NCI-H1105 treated with DMSO at 0.1 percent for 48 hours (cell line): ENCODE data around the gene FRYL.
"Not testable (repeated sequence)": the region's sequence is repeated elsewhere in the genome, so short reads cannot be mapped to it uniquely, and the experiment has no call there.

Source experiments
- DNase-seq: peaks from one replicate; lab custom pipeline; 2025; lab: John Stamatoyannopoulos, UW

Gene FRYL

DNA sequence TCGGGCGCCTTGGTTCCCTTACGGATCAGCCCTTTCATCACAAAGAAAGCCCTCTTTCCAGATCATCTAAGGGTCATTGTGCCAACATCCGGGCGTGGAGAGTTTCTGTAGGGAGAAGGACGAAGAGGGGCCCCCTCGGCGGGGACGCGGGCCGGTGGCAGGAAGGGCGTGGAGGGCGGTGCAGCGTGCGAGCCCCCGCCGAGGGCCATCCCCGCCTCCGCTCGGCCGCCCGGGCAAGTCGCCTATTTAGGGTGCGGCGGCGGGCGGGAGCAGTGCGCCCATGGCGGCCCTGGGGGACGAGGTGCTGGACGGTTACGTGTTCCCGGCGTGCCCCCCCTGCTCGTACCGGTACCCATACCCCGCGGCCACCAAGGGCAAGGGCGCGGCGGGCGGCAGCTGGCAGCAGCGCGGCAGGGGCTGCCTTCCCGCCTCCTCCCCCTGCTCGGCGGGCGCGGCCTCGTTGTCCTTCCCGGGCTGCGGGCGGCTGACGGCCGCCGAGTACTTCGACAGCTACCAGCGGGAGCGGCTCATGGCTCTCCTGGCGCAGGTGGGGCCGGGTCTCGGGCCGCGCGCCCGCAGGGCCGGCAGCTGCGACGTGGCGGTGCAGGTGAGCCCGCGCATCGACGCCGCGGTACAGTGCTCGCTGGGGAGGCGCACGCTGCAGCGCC is 289.9 kb downstream of the FRYL start, which contains the start of gene ZAR1:
TSS of gene ZAR1 (plus strand) at position 241 of the 668 bp plus-strand sequence. CDS start at position 281, 40 bp downstream.
- no peak for DNase-seq

DNA sequence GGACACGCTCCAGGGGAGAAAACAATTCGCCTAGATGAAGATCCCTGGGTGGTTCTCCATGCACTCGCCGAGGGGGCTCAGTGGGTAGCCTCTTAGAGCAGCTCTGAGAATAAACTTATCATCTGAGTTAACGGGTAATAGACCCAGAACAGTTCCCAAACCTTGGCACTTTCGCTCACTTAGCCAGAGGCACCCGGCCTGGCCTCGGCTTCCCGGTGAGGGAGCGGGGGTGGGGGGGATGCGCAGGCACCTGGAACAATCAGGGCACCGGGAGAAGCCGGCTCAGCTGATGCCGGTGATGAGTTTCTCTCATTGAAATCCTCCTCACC is 290.4 kb downstream of the FRYL start:
- DNase-seq, result no peak

DNA sequence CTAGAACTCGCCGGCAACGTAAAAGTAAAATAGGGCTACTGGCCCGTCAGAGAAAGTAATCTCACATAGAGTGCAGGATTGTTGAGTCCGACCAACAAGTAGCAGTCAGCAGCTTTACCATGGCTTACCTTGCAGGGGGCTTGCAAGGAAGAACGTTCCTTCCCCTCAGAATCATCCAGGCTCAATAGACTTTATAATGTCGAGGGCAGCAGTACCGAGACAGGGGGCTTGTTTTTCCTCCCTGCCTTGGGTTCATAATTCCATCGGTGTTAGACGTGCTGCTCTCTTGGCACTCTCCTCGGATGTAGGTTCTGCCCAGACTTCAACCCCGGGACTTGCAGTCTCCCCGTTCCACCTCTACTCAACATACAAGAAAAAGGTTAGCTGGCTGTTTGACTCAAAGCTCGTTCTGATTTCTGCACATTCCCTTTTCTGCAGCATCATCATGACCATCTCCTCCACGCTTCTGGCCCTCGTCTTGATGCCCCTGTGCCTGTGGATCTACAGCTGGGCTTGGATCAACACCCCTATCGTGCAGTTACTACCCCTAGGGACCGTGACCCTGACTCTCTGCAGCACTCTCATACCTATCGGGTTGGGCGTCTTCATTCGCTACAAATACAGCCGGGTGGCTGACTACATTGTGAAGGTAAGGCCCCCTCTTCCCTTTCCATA is 295.4 kb downstream of the FRYL start:
- no peak for DNase-seq

DNA sequence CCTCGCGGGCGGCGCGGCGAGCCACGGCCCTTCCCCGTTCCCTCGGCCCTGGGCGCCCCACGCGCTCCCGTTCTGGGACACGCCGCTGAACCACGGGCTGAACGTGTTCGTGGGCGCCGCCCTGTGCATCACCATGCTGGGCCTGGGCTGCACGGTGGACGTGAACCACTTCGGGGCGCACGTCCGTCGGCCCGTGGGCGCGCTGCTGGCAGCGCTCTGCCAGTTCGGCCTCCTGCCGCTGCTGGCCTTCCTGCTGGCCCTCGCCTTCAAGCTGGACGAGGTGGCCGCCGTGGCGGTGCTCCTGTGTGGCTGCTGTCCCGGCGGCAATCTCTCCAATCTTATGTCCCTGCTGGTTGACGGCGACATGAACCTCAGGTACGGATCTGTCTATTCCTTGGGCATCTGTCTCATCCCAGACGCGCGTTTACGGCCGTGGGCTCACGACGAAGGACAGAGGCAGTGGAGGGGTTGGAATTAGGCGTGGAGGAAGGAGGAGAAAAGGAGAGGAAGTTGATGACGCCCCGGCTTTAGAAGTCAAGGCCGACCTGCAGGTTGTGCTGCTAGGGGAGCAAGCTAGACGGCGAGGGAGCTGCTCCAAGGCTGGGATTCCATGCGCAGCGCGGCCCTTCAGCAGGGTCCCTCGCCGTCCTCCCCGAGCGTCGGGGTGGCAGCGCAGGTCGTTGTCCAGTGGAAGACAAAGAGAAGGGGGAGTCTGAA is 296.1 kb downstream of the FRYL start:
- DNase-seq, result no peak

DNA sequence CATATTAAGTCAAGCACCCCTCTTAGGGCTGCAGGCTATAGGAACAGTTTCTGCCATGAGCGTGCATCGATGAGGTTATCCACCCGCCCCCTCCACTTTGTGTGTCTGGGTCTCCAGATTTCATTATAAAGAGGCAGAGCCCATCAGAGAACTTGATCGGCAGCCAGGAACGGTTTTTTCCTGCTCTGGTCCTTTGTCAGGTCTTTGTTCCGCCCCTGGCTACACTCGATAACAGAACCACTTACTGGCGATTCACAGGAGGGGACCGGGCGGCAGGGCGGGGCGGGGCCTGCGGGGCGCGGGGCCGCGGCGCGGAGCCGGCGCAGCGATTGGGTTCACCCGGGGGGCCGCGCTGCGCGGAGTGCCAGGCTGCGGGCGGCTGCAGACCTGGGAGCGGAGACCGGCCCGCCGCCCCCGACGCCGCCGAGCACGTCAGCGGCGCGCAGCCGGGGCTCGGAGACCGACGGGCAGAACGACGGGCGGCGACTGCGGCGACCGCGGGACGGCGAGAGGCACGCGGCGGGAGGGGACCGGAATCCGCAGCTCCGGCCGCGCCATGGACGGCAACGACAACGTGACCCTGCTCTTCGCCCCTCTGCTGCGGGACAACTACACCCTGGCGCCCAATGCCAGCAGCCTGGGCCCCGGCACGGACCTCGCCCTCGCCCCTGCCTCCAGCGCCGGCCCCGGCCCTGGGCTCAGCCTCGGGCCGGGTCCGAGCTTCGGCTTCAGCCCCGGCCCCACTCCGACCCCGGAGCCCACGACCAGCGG is 296.9 kb downstream of the FRYL start, which contains the start of gene SLC10A4:
TSS of gene SLC10A4 (plus strand) at position 338 of the 771 bp plus-strand sequence. CDS start at position 557, 219 bp downstream.
- DNase-seq, result peak; percentile 70

DNA sequence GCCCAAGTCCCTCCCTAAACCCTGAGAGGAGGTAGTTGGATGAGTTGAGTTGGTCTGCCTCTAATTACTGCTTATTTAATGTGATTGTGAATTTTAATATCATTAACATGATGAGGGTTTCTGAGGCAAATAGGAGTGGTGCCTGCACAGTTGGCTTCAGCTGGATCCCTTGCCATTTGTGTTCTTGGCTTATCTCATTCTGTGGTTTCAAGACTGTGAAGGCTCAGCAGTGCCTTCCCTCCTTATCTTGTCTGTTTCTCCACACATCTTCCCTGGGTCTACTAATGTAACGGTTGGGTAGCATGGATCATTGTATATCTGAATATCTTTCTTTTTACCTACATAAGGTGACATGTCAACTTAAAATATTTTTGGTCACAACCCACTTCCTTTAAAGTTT is 298.5 kb downstream of the FRYL start:
- no peak for DNase-seq

DNA sequence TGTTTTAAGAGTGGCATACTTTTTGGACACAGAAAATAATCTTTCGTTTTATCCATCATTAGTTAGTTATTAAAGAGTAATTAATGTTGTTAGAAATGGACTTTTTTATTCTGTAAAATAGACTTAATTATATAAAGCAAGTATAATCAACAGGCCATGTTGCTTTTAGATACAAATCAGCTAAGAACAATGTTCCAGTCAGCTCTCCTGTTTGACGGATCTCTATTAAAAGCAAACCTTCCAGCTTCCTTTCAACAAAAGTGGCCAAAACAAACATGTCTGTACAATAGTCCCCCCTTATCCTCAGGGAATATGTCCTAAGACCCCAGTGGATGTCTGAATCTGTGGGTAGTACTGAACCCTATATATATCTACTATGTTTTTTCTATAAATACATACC is 301.8 kb downstream of the FRYL start:
- DNase-seq, result no peak

DNA sequence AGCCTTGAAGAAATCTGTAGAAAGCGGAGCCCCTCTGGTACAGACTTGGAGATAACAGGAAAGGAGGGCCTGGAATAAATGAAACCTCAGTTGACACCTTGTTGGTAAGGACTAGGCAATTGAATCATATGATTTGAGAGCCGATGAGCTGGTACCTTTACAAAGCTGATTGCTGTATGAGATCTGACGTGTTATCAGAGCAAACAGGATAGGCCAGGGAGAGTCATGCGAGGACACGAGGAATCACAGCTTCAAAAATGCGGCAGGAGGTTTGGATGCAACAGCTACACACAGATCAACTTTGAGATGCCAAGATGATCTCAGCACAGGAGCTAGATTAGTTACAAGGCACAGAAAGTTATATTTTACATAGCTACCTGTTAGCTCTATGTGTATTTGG is 304.3 kb downstream of the FRYL start:
- no peak for DNase-seq

DNA sequence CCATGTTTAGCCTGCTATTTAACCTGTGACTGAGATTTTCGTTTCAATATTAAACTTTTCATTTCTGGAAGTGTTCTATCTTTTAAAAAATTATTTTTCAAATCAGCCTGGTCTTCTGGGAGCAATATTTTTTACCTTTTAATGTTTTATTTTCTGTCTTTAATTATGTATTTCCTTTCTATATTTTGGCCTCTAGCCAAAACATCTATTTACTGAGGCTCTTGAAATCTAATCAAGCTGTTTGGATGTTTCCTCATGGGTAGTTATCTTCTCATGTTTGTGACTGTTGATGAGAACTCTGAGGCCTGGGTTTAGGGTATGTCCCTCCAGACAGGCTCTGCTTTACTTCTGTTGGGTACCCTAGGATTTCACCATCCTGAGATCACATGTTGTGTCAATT is 307.3 kb downstream of the FRYL start:
- peak; percentile 70 for DNase-seq

DNA sequence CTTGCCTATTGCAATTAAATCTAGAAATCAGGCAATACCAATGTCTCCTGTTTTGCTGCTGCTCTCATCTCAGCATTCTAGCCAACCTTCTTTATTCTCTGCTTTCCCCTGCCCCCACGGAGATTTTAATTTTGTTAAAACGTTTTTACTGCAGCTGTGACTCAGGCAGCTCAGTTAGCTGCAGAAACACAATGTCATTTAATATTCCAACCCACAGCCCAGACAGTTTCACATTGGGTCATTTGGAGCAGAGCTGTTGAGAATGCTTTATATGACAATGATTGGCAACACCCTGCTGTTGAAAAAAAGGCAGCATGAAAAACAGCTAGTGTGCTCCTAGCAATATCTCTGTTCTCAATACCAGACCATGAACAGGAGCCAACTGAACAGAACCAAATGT is 309.5 kb downstream of the FRYL start:
- no peak for DNase-seq

DNA sequence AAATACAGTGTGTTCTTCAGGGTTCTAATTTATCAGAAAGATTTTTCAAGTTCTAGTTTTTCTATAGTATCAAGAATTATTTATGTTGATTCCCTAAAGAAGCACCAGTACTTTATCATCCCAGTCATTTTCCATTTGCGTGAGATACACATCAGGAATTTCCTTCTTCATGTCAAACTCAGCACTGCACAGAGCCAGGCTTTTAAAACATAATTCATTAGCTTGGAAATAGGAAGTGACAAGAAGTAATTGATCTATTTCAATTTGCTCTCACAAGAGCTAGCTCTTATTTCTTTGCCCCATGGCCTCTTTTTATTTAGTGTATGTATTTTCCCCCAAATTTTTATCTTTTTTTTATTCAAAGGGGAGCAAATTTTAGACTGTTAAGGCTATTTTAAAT is 309.9 kb downstream of the FRYL start:
- DNase-seq, result no peak

DNA sequence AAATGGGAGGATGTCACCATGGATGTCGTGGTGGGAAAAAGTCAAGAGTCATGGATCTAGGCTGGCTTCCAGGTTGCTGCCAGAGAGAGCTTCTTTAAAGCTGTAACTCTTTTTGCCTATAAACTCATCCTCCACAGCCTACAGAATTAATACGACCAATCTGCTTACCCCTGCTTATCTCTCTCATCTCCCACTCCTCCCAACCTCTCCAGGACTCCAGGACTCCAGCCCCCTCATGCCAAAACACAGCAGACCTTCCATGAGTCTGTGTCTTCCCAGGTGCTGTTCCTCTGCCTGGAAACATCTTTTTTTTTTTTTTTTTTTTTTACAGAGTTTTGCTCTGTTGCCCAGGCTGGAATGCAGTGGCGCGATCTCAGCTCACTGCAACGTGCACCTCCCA is 312.2 kb downstream of the FRYL start:
- DNase-seq, result no peak

DNA sequence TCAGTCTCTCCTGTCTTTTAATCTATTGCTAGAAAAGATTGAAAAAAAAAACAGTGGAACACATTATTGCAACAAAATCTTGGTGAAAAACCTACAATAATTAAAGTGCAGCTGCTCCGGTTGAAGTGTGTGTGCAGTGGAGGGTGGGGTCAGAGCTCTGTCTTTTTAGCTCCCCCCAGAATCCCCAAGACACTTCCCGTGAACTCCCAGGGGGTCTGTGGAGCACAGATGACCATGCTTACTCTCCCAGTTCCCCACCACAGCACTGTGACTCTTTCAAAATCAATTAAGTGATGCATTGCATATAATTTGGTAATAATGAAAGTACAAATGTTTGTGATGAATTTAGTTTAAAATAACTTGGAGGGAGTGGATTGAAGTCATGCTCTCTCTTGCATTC is 312.6 kb downstream of the FRYL start:
- DNase-seq, result no peak

DNA sequence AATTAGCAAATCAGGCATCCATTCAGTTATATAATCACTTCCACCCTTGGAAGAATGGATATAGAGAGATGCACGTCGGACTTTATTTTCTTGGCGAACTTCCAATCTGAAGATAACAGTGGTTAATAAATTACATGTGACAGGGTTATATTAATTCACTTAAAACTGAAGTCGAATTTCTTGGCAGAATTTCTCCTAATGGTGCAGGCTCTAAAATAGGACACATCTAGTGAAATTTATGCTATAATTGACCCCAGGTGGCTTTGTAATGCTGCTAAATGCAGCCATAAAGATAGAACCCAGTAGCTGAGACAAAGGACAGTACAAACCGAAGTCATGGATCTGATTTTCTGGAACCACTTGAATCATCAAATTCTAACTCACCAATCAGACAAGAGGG is 317.7 kb downstream of the FRYL start:
- peak; percentile 89 for DNase-seq

DNA sequence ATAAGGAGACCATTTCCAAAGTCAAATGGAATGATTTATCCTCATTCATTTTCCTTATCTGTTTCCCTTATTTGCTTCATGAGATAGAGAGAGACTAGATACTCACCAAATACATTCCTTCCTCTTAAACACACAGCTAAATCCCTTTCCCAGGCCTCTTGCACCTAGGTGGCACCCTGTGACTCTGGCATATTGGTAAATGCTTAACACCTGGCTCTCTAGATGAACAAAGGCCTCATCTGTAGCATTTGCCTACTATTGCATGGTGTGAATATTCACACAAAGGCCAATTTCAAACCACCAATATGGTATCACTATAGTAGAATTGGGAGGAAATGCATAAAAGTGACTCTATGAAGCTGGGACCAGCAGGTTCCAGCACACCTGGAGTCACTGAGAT is 319.1 kb downstream of the FRYL start:
- no peak for DNase-seq

DNA sequence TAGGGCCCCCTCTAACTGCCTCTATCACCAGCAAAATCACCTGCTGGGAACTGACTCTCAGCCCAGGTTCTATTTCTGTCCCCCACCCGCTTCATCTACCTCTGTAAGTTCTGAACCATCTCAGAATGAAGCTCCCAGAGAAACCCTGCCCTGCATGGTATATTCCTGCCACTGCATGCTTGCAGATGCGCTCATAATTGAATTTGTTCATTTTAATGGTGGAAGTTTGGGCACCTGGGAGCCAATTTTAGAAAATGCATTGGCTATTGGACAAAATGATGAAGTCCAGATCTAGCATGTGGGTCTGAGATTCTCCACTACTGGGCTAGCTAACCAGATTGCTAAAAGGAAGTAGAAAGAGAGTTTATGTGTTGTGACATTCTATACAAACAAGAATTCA is 325.5 kb downstream of the FRYL start:
- no peak for DNase-seq

DNA sequence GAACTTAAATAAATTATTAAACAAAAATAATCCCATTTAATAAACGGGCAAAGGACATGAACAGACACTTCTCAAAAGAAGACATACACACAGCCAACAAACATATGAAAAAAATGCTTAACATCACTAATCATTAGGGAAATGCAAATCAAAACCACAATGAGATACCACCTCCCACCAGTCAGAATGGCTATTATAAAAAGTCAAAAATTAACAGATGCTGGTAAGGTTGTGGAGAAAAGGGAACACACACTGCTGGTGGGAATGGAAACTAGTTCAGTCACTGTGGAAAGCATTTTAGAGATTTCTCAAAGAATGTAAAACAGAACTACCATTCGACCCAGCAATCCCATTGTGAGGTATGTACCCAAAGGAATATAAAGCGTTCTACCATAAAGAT is 328.4 kb downstream of the FRYL start:
- not testable (repeated sequence) for DNase-seq

DNA sequence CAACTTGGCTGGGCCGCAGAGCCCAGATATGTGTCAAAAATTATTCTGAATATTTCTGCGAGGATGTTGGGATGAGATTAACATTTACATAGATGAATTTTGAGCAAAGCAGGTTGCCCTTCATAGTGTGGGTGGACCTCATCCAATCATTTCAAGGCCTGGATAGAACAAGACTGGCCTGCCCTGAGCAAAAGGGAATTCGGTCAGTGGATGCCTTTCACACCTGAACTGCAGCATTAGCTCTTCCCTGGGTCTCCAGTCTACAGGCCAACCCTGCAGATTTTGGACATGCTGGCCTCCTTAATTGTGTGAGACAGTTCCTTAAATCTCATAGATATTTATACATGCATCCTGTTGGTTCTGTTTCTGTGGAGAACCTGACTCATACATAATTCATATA is 329.3 kb downstream of the FRYL start:
- DNase-seq, result no peak

DNA sequence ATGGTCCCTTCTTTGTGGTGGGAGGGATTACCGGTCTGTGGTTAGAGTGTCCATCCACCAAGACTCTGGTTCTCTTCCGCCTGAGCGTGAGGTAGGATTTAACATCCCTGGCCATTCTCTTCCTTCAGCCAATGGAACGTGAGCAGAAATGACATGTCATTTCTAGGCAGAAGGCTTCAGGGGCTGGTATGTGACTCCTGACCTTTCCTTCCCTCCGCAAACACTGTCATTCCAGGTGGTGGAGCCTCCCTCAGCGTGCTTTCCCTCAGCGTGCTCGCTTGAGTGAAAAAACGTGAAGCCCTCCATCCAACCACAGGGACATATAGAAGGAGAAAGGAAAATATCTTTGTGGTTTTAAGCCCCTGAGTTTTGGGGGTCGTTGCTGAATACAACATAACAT is 330.9 kb downstream of the FRYL start:
- no peak for DNase-seq
